Effector memory CD4-positive, alpha-beta T cell (primary cell): ENCODE data around the gene TULP4.

Experiments
- DNase-seq, 3 donors: peaks; one replicate each; pipeline ENCODE4 v3.0.0-alpha.2; 2020
- H3K27ac ChIP-seq: 2 replicates; pipeline ENCODE4 v1.7.0; 2013; ENCODE audit warnings: mild to moderate bottlenecking, low read length, moderate library complexity; ENCODE audit not compliant: insufficient read depth, poor library complexity, severe bottlenecking
- H3K27me3 ChIP-seq: replicated peaks from 2 replicates; pipeline ENCODE4 v1.7.0; 2013; ENCODE audit warnings: mild to moderate bottlenecking, low read length; ENCODE audit not compliant: insufficient read depth, control insufficient read depth, poor library complexity, severe bottlenecking
- H3K36me3 ChIP-seq: 2 replicates; pipeline ENCODE4 v1.7.0; 2013; ENCODE audit warnings: mild to moderate bottlenecking, low read length, moderate library complexity; ENCODE audit not compliant: control insufficient read depth, insufficient read depth
- H3K4me1 ChIP-seq: 2 replicates; pipeline ENCODE4 v1.7.0; 2013; ENCODE audit warnings: low read length, mild to moderate bottlenecking; ENCODE audit not compliant: control insufficient read depth, insufficient read depth, poor library complexity, severe bottlenecking
- H3K4me3 ChIP-seq: 2 replicates; pipeline ENCODE4 v1.7.0; 2013; ENCODE audit warnings: low read length, low read depth, mild to moderate bottlenecking; ENCODE audit not compliant: insufficient read depth, poor library complexity, severe bottlenecking
- H3K9me3 ChIP-seq: 2 replicates; pipeline ENCODE4 v1.7.0; 2013; ENCODE audit warnings: mild to moderate bottlenecking, low read length, moderate library complexity; ENCODE audit not compliant: control insufficient read depth

The TULP4 gene

GRCh38 chr6:158370805-158371204 lies 58.5 kb downstream of the TULP4 start:
- Histone ChIP-seq H3K4me1 (no peaks in the 10 kb centered on the region), H3K27me3 (no peaks in the 10 kb centered on the region), H3K4me3 (no peak overlapping the region), H3K9me3 (no peaks in the 10 kb centered on the region), H3K36me3 (no peaks in the 10 kb centered on the region), H3K27ac (no peak overlapping the region)
- no peak for DNase-seq

- Histone ChIP-seq H3K4me3 (no peak overlapping the region), H3K27ac (no peak overlapping the region), H3K36me3 (no peaks in the 10 kb centered on the region), H3K27me3 (no peaks in the 10 kb centered on the region), H3K4me1 (no peaks in the 10 kb centered on the region), H3K9me3 (no peaks in the 10 kb centered on the region)
- DNase-seq = no peak
Observed at GRCh38 chr6:158371261-158371660, 59.0 kb downstream of the TULP4 start.

- Histone ChIP-seq H3K27me3 (no peaks in the 10 kb centered on the region), H3K27ac (no peak overlapping the region), H3K36me3 (no peaks in the 10 kb centered on the region), H3K4me3 (no peak overlapping the region), H3K9me3 (no peaks in the 10 kb centered on the region), H3K4me1 (no peaks in the 10 kb centered on the region)
- DNase-seq = no peak
Observed at GRCh38 chr6:158372574-158372973, 60.3 kb downstream of the TULP4 start.

GRCh38 chr6:158373214-158373613 lies 60.9 kb downstream of the TULP4 start:
- Histone ChIP-seq H3K4me3 (no peak overlapping the region), H3K27ac (no peak overlapping the region), H3K9me3 (no peaks in the 10 kb centered on the region), H3K27me3 (no peaks in the 10 kb centered on the region), H3K4me1 (no peaks in the 10 kb centered on the region), H3K36me3 (no peaks in the 10 kb centered on the region)
- no peak for DNase-seq

- H3K4me1 ChIP-seq = no peaks in the 10 kb centered on the region
Observed at GRCh38 chr6:158374020-158374419, 61.8 kb downstream of the TULP4 start.

GRCh38 chr6:158376631-158377081 lies 64.4 kb downstream of the TULP4 start:
- no peak overlapping the region for H3K4me3 ChIP-seq
- H3K9me3 ChIP-seq = no peaks in the 10 kb centered on the region
- H3K27ac ChIP-seq = no peak overlapping the region
- H3K4me1 ChIP-seq = no peaks in the 10 kb centered on the region
- no peak for DNase-seq
- no peaks in the 10 kb centered on the region for H3K36me3 ChIP-seq
- H3K27me3 ChIP-seq = no peaks in the 10 kb centered on the region

More at GRCh38 chr6:158374020-158374419, 61.8 kb downstream of the TULP4 start:
- DNase-seq = no peak
- no peaks in the 10 kb centered on the region for H3K36me3 ChIP-seq
- H3K4me3 ChIP-seq = no peak overlapping the region
- no peak overlapping the region for H3K27ac ChIP-seq
- no peaks in the 10 kb centered on the region for H3K9me3 ChIP-seq
- no peaks in the 10 kb centered on the region for H3K27me3 ChIP-seq

- H3K27me3 ChIP-seq = no peaks in the 10 kb centered on the region
- H3K4me1 ChIP-seq = no peaks in the 10 kb centered on the region
- H3K4me3 ChIP-seq = no peak overlapping the region
- no peak for DNase-seq
- no peak overlapping the region for H3K27ac ChIP-seq
- H3K36me3 ChIP-seq = no peaks in the 10 kb centered on the region
- H3K9me3 ChIP-seq = no peaks in the 10 kb centered on the region
Observed at GRCh38 chr6:158377860-158378259, 65.6 kb downstream of the TULP4 start.

- H3K4me3 ChIP-seq = no peak overlapping the region
- no peaks in the 10 kb centered on the region for H3K36me3 ChIP-seq
- no peaks in the 10 kb centered on the region for H3K4me1 ChIP-seq
- no peaks in the 10 kb centered on the region for H3K9me3 ChIP-seq
- no peak for DNase-seq
- no peaks in the 10 kb centered on the region for H3K27me3 ChIP-seq
- H3K27ac ChIP-seq = no peak overlapping the region
Observed at GRCh38 chr6:158379336-158379735, 67.1 kb downstream of the TULP4 start.

- Histone ChIP-seq H3K36me3 (no peaks in the 10 kb centered on the region), H3K9me3 (no peaks in the 10 kb centered on the region), H3K27me3 (no peaks in the 10 kb centered on the region), H3K27ac (no peak overlapping the region), H3K4me1 (no peaks in the 10 kb centered on the region), H3K4me3 (no peak overlapping the region)
- no peak for DNase-seq
Observed at GRCh38 chr6:158381214-158381613, 68.9 kb downstream of the TULP4 start.

- DNase-seq = no peak
- no peaks in the 10 kb centered on the region for H3K4me1 ChIP-seq
- H3K9me3 ChIP-seq = no peaks in the 10 kb centered on the region
- no peak overlapping the region for H3K27ac ChIP-seq
- H3K27me3 ChIP-seq = no peaks in the 10 kb centered on the region
- H3K4me3 ChIP-seq = no peak overlapping the region
- no peaks in the 10 kb centered on the region for H3K36me3 ChIP-seq
Observed at GRCh38 chr6:158382491-158382890, 70.2 kb downstream of the TULP4 start.

GRCh38 chr6:158383057-158383456 lies 70.8 kb downstream of the TULP4 start:
- H3K36me3 ChIP-seq = no peaks in the 10 kb centered on the region
- H3K9me3 ChIP-seq = no peaks in the 10 kb centered on the region
- no peak for DNase-seq
- H3K4me1 ChIP-seq = no peaks in the 10 kb centered on the region
- H3K27ac ChIP-seq = no peak overlapping the region
- H3K4me3 ChIP-seq = no peak overlapping the region
- no peaks in the 10 kb centered on the region for H3K27me3 ChIP-seq
